Kidney capillary endothelial cell (primary cell): Measurements from ENCODE around the gene MAST2.
"Not testable (repeated sequence)": the region's sequence is repeated elsewhere in the genome, so short reads cannot be mapped to it uniquely, and the experiment has no call there.

Experiments
- DNase-seq: peaks from one replicate; pipeline ENCODE4 v3.0.0-alpha.2; 2018; ENCODE audit warnings: low spot score

MAST2 gene

DNA sequence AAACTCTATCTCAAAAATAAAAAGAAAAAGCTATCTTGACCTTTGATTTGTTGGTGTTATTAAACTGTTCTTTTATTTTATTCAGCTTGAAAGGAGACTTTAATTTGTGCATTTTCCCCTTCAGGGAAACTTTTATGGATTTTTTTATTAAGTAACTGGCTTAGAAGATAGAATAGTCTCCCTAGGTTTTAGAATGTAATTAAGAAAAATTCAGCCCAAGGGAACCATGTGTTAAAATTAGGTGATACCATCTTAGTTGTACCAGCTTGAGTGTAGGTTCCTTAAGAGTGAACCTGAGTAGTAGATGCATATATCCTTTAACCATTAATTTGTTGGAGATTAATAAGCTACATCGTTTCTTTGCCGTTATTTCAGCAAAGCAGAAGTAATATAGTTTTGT lies 11.4 kb downstream of the MAST2 start:
- no peak for DNase-seq

DNA sequence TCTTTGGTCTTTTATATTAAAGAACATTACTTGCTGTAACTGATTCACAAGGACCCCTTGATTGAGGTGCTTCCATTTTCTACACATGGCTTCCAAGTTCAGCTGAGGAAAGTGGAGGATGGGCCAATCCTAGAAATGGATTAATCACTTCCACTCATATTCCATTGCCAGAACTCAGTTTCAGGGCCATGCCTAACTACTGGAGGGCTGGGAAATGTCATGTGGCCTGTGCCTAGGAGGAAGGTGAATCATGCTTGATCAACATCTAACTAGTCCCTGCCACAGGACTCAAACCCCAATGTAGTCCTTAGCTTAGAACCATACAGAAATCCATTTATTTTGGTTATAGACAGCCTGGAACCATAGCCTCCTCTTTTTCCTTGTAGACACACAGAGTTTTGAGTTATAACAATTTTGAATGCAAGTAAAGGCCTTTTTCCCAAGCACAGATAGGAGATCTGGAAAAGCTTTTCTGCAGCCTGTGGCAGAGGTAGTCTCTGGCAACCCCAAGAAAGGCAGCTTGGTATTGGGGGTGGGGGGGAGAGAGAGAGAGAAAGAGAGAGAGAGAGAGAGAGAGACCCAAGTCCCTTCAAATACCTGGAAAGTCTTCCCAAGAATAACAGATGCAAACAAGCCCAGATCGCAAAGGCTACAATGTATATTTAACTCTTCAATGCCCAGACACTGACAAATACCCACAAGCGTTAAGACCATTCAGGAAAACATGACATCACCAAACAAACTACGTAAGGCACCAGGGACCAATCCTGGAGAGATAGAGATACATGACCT lies 12.5 kb downstream of the MAST2 start:
- peak; percentile 79 for DNase-seq

DNA sequence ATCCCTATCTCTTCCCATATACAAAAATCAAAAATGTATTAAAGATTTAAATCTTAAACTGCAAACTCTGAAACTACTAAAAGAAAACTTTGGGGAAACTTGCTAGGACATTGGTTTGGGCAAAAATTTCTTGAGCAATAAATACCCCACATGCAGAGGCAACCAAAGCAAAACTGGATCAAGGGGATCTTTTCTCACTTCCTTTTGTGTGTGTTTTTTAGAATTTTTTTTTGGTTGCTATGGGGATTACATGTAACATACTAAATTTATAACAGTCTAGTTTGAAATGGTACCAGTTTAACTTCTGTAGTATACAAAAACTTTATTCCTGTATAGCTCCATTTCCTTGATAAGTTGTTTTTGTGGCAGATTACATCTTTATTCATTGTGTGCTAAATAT lies 16.8 kb downstream of the MAST2 start:
- DNase-seq = no peak

DNA sequence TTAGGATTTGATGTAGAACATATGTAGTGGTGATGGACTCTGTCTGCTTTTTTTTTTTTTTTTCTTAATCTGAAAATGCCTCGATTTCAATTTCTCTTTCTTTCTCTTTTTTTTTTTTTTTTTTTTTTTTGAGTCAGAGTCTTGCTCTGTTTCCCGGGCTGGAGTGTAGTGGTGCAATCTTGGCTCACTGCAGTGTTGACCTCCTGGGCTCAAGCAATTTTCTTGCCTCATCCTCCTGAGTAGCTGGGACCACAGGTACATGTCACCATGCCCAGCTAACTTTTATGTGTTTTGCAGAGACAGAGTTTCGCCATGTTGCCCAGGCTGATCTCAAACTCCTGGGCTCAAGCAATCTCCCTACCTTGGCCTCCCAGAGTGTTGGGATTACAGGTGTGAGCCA lies 17.4 kb downstream of the MAST2 start:
- no peak for DNase-seq

DNA sequence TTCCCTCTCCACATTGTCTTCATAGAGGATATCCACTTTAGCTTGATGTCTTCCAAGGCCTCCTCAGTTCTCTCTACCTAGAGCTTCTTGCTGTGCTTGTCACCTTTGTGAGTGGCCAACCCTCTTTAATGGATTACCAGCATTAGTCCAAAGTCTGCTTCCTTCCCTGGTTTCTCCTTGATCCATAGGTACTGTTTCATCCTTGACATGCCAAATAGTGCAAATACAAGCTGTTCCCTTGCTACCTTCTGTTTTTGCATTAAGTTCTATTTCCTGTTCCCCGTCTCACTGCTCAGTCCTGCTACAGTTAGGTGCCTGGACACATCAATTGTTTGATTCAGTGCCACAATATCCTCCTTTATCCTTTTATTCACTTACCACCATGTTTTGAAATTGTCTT lies 19.2 kb downstream of the MAST2 start:
- DNase-seq = no peak

DNA sequence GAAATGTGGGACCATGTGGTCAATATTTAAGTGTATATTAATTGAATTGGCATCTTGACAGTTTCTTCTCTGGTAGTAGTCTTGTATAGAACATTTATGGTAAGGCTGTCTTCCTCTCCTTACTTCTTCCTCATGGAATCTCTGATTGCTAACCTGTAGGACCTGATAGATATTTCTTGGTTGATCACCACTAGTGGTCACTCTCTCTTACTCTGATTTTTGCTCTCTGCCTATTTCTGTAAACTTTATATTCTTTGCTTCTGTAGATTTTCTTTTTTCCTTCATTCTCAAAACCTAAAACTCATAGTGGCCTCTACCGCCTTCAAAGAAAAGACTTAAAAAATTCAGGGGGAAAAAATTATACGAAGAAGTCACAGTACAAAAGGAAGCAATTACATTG lies 21.2 kb downstream of the MAST2 start:
- no peak for DNase-seq

DNA sequence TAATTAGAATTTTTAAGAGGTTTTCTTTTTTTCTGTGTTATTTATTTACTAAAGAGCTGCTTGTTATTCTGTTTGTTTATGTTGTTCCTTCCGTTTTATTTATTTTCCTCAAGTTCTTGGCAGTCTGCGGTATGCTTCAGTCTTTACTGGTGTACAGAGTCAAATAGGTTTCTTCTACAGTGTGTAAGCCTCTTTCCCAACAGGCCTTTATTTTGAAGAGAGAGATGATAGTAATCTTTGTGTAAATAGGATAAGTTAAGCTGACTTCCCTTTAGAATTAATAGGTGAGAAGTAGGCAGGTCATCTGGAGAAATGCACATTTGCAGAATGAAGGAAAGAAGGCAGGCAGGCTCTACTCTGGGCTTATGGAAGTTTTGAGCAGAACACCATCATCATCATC lies 23.8 kb downstream of the MAST2 start:
- no peak for DNase-seq

DNA sequence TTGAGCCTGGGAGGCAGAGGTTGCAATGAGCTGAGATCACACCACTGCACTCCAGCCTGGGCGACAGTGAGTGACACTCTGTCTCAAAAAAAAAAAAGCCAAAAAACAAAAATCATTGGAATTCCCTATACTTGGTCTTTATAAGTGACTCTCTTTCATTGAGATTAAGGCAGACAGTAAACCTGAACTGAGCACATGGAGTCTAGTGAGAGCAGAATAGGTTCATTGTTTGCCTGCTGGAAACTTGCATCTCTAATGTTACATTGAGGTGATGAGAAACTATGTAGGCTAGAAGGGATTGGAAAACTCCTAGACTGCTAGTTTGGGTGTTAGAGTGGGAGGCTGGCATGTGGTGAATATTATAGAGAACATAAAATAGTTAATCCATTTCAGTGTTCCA lies 25.4 kb downstream of the MAST2 start:
- DNase-seq = no peak

DNA sequence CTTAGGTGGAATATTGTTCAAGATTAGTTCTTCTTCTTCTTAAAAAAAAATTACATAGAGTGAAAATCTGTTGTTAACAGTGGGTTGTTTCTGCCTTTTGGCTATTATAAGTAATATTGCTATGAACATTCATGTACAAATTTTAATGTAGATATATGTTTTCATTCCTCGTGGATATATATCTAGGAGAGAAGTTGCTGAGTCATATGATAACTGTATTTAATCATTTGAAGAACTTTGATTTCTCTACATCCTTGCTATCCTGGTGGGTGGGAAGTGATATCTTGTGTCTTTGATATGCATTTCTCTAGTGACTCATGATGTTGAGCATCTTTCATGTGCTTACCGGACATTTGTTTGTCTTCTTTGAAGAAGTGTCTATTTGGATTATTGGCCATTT lies 29.9 kb downstream of the MAST2 start:
- DNase-seq = no peak

DNA sequence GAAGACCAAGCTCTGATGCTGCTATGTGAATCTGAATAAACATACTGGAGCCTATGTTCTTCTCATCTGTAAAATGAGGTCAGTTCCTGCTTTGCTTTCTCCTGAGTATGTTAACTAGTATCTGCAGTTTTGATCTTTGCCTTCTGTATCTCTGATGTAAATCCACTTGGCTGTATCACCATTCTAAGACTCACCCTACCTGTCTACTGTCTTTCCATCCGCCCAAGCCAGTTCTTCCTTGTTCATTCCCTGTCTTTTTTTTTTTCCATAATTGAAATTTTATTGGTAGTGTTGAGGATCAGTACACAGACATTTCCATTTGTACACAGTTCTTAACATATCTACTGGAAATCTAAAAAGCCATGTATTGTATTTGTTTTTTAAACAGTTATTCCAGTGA lies 31.3 kb downstream of the MAST2 start:
- no peak for DNase-seq

DNA sequence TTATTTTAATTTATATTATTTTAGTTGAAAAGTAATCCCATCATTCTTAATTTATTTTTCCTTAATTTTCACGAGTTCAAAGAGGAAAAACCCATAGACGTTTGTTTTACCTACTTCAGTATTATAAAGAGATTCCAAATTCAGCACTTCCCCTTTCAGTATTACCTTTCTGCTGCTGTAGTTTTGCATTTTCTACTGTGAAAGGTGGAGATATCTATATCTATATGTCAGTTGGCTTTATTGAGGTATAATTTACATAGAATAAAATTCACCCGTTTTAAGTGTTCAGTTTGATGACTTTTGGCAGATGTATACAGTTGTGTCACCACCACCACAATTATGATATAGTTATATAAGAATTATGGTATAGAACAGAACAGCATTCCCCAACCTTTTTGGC lies 33.0 kb downstream of the MAST2 start:
- DNase-seq = no peak

DNA sequence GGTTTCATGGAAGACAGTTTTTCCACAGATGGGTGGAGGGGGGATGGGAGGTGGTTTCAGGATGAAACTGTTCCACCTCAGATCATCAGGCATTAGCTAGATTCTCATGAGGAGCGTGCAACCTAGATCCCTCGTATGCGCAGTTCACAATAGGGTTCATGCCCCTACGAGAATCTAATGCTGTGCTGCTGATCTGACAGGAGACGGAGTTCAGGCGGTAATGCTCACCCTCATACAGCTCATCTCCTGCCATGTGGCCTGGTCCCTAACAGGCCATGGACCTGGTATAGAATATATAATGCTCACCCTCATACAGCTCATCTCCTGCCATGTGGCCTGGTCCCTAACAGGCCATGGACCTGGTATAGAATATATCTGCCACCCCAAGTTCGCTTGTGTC lies 33.4 kb downstream of the MAST2 start:
- DNase-seq = not testable (repeated sequence)

DNA sequence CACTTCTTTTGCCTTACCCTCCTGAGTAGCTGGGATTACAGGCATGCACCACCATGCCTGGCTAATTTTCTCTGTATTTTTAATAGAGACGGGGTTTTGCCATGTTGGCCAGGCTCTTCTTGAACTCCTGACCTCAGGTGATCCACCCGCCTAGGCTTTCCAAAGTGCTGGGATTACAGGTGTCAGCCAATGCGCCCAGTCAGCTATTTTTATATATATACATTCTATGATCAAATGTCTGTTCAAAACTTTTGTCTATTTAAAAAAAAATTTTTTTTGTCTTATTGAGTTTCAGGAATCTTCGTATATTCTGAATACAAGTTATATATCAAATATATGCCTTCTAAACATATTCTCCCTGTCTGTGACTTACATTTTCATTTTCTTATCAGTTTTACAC lies 34.9 kb downstream of the MAST2 start:
- not testable (repeated sequence) for DNase-seq

DNA sequence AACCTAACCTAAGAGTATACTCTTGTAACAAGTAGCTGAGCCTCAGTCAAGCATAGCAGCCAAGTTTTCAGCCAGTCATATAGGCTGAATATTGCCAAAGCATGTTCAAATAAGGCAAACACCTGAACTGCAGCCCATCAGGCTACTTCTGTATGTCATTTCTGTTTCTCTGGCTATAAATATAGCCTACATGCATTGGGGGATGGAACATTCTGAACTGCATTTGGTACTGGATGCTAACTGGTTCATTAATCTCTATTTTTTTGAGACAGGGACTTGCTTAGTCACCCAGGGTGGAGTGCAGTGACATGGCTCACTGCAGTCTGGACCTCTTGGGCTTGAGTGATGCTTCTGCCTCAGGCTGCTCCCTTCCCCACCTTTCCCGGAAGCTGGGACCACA lies 37.3 kb downstream of the MAST2 start:
- no peak for DNase-seq

DNA sequence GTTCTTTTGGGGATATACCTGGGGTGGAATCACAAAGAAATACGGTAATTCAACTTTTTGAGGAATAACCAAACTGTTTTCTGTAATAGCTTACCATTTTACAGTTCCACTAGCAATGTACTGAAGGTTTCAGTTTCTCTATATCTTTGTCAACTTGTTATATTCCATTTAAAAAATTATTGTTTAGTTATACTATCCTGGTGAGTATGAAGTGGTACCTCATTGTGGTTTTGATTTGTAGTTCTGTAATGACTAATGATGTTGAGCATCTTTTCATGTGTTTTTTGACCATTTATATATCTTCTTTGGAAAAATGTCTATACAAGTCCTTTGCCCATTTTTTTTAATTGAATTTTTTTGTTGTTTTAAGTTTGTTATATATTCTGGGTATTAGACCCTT lies 39.4 kb downstream of the MAST2 start:
- no peak for DNase-seq

DNA sequence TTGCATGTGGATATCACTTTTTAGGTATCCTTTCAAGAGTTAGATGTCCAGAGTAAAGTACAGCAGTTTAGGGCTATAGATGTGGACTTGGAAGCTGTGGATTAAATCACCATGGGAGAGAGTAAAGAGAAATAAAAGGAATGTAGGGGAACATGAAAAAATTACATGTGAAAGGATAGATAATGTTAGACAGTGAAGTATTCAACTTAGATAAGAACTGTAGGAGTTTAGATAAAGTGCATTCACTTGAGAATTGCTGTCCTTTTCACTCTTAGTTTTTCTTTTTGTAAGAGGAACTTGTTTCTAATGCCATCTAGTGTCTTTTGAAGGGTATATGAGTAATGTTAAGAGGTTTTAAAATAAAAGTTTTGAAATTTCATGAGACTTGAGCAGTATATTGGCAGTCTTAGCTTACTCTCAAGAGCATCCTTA lies 40.1 kb downstream of the MAST2 start:
- DNase-seq = peak; percentile 26

DNA sequence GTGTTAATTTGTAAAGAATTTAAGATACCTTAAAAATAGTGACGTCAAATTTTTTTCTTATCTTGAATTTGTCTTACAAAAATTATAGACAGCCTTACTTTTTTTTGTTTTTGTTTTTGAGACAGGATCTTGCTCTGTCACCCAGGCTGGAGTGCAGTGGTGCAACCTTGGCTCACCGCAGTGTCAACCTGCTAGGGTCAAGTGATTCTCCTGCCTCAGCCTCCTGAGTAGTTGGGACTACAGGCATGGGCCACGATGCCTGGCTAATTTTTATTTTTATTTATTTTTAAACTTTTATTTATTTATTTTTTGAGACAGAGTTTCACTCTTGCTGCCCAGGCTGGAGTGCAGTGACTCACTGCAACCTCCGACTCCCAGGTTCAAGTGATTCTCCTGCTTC lies 40.6 kb downstream of the MAST2 start:
- DNase-seq = not testable (repeated sequence)

DNA sequence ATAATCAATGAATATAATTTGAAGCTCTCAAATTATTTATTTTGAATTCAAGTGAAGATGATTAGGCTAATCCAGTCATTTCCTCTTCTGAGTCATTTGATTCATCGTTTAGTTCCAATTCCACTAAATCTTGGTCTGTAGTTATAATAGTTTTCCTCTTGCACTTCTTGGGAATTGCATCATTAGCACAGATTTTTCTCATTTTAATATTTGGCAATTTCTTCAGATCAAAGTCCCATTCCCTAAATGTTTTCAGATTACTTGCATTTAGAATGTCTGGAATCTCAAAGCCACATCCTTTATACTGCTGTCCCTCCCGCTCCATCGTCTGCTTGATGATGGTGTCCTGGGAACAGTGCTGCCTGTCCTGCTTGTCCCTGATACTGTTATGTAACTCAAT lies 43.5 kb downstream of the MAST2 start:
- DNase-seq = peak; percentile 21

DNA sequence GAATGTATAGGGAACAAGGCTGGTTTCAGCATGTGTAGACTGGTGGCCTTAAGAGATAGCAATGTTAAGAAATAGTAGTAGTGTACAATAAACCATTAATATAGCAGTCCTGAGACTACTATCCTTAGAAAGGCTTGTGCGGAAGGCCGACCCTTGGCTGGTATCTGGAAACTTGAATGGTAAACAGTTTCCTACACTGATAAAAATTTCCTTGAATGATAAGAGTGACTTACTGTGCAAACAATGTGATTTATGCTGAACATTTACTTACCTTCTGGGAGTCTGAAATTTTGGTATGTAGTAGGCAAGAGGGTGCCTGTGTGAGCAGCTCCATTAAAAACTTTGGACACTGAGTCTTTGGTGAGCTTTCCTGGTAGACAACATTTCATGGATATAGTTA lies 44.7 kb downstream of the MAST2 start:
- no peak for DNase-seq

DNA sequence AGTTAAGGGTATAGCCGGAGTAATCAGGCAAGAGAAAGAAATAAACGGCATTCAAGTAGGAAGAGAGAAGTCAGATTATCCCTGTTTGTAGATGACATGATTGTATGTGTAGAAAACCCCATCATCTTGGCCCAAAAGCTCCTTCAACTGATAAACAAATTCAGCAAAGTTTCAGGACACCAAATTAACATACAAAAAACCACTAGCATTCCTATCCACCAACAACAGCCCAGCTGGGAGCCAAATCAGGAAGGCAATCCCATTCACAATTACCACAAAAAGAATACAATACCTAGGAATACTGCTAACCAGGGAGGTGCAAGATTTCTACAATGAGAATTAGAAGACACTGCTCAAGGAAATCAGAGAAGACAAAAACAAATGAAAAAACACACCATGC lies 45.3 kb downstream of the MAST2 start:
- no peak for DNase-seq

DNA sequence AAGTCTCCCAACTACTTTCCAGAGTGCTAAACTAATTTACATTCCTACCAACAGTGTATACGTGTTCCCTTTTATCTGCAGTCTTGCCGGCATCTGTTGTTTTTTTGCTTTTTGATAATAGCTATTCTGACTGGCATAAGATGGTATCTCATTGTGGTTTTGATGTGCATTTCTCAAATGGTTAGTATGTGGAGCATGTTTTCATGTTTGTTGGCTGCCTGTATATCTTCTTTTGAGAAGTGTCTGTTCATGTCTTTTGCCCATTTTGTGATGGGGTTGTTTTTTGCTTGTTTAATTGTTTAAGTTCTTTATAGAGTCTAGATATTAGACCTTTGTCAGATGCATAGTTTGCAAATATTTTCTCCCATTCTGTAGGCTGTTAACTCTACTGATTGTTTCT lies 46.6 kb downstream of the MAST2 start:
- DNase-seq = no peak

DNA sequence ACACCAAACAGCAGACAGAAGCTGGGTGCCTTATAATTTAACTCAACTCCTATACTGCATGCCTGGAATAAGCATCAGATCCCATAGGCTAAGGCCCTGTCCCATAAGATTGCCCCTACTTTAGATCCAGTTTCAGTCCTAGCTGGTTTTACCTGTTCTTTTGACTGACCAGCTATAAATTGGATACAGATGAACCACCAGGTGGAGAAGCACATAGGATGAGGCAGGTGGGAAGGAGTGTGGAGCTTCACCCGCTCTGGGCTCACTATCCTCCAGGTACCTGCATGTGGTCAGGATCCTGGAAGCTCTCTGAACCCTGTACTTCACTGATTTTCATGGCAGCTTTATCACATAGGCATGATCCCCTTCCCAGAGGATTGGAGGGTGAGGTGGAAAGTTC lies 51.3 kb downstream of the MAST2 start:
- no peak for DNase-seq

DNA sequence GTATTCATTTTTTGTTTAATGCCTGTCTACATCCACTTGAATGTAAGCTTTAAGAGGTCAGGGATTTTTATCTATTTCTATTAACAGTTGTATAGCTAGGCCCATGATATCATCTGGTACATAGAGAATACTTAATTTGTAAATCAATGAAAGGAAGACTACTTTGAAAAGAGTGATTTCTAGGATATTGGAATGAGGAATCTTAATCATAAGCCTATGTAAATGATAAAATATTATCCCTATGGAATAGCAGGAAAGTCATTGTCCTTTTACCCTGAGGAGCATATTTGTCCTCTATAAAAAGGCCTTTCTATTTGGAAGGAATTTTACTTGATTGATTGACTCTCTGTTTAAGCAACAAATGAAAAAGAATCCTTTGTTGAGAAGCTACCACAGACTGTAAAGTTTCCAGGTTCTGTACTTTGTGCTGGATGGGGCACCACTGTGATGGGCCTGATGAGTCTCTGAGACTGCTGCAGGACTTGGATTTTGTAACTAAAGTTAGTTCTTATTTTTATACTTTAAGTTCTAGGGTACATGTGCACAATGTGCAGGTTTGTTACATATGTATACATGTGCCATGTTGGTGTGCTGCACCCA lies 53.8 kb downstream of the MAST2 start:
- no peak for DNase-seq
